ENCODE results near the gene HECW1. TPM values are rescaled to one million over a fixed set of nuclear protein-coding genes. Genes with fewer than 3 reads are reported as not detected.
A peak's percentile ranks its signal among the peaks of the same experiment; 100 is the strongest.
"Not testable (repeated sequence)": the region's sequence is repeated elsewhere in the genome, so short reads cannot be mapped to it uniquely, and the experiment has no call there.

Gene HECW1
- total and polyA plus RNA-seq, 8 donors, result 0.29 to 5.1 (median 3.2) TPM

DNA sequence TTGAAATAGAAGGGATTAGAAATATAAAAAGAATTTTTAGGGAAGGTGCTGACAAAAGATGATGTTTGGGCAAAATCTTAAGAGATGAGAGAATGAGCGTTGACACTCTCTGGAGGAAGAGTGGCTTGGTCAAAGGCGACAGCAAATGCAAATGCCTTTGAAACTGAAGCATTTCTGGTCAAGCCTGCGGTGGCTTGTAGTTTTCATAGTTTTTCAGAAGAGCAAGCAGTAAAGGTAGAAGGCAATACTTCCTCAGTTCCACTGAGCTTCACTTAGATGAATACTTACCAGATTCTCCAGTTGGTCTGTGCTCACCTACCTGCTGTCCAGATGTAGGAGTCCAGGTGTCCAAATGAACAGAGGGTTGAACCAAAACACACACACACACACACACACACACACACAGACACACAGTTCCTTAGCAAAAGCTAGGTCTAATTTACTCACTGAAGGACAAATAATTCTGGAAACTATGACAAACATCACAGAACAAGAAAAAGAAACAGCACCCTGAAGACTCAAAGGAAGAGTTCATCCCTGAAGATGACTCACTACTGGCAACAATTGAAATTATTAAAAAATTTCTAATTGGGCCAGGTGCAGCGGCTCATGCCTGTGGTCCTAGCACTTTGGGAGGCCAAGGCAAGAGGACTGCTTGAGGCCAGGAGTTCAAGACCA, 458.4 kb downstream of the HECW1 start:
- intact Hi-C loops (cut with DNase I), result no loop called here
- DNase-seq (no peak), ATAC-seq (no peak)
- H3K4me3 ChIP-seq, result no peak overlapping the region
- peaks cover 0 to 10% of the 10 kb centered on the region in 2 donors for H3K4me1 ChIP-seq
- H3K27ac ChIP-seq, result no peak overlapping the region
- no peaks in the 10 kb centered on the region for H3K36me3 ChIP-seq
- no peaks in the 10 kb centered on the region for H3K9me3 ChIP-seq
- TF ChIP-seq, protein P1, sequence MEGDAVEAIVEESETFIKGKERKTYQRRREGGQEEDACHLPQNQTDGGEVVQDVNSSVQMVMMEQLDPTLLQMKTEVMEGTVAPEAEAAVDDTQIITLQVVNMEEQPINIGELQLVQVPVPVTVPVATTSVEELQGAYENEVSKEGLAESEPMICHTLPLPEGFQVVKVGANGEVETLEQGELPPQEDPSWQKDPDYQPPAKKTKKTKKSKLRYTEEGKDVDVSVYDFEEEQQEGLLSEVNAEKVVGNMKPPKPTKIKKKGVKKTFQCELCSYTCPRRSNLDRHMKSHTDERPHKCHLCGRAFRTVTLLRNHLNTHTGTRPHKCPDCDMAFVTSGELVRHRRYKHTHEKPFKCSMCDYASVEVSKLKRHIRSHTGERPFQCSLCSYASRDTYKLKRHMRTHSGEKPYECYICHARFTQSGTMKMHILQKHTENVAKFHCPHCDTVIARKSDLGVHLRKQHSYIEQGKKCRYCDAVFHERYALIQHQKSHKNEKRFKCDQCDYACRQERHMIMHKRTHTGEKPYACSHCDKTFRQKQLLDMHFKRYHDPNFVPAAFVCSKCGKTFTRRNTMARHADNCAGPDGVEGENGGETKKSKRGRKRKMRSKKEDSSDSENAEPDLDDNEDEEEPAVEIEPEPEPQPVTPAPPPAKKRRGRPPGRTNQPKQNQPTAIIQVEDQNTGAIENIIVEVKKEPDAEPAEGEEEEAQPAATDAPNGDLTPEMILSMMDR (IDR thresholded peaks at IDR 0.05), result no peak
- no peaks in the 10 kb centered on the region for H3K27me3 ChIP-seq

DNA sequence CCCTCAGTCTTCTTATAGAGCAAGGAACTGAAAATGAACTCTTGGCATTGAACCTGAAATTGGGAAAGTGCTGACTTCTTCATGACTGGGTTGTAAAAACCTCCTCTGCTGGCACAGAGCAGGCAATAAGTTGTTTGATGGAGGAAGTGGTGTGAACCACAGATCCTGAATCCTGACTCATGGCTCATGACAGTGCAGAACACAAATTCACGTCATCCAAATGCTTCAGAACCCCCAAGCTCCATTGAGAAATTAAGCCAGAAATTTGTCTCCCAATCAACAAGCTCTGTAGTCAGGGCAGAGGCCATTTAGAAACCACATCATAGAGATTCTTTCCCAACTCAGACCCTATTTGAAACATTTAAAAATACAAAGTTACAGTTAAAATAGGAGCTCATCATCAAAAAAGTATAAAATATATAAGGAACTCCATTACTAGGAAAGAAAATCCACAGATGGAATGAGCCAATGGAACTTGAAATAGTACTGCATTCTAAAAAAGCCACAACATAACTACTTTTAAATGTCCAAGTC, 460.1 kb downstream of the HECW1 start:
- no peaks in the 10 kb centered on the region for H3K27me3 ChIP-seq
- H3K4me1 ChIP-seq, result peaks cover 0 to 10% of the 10 kb centered on the region in 2 donors
- TF ChIP-seq, protein P1 (IDR thresholded peaks at IDR 0.05), result no peak
- peak overlapping the region; percentile 27 to 77 for H3K27ac ChIP-seq
- DNase-seq (peak in 1 of 4 donors; percentile 50), ATAC-seq (peak; percentile 94)
- H3K9me3 ChIP-seq, result no peaks in the 10 kb centered on the region
- no peaks in the 10 kb centered on the region for H3K36me3 ChIP-seq
- intact Hi-C loops (cut with DNase I), result no loop called here
- H3K4me3 ChIP-seq, result no peak overlapping the region

DNA sequence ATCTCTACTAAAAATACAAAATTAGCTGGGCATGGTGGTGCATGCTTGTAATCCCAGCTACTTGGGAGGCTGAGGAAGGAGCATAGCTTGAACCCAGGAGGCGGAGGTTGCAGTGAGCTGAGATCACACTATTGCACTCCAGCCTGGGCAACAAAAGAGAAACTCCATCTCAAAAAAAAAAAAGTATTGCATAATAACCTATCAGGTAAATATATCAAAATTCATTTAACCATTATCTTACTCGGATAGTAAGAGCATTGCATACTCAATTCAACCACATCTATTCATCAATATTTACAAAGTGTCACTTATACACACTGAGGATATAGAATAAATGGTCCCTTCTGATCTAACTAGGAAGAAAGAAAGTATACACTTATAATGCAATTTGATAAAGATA, 461.4 kb downstream of the HECW1 start:
- H3K4me3 ChIP-seq; H3K9me3 ChIP-seq; DNase-seq; H3K36me3 ChIP-seq; H3K27ac ChIP-seq; H3K27me3 ChIP-seq; ATAC-seq; intact Hi-C loops (cut with DNase I): not testable (repeated sequence)
- H3K4me1 ChIP-seq, result peaks cover 0 to 10% of the 10 kb centered on the region in 2 donors

DNA sequence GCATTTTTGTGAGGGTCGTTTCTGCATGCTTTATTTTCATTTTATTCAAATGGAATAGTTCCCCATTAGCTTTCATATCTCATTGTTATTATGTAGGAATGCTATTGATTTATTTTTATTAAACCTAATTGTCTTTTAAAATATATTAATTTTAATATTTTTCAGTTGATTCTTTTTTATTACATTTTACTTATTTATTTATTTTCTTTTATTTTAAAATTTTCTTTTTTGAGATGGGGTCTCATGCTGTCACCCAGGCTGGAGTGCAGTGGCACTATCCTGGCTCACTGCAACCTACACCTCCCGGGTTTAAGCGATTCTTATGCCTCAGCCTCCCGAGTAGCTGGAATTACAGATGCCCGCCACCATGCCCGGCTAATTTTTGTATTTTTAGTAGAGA, 463.1 kb downstream of the HECW1 start:
- no peaks in the 10 kb centered on the region for H3K36me3 ChIP-seq
- H3K4me1 ChIP-seq, result peaks cover 0 to 10% of the 10 kb centered on the region in 2 donors
- intact Hi-C loops (cut with DNase I), result no loop called here
- DNase-seq (no peak), ATAC-seq (no peak)
- H3K4me3 ChIP-seq, result no peak overlapping the region
- TF ChIP-seq, protein P1 (IDR thresholded peaks at IDR 0.05), result no peak
- H3K27ac ChIP-seq, result no peak overlapping the region
- H3K9me3 ChIP-seq, result no peaks in the 10 kb centered on the region
- peaks cover 0 to 5% of the 10 kb centered on the region in 2 donors for H3K27me3 ChIP-seq

DNA sequence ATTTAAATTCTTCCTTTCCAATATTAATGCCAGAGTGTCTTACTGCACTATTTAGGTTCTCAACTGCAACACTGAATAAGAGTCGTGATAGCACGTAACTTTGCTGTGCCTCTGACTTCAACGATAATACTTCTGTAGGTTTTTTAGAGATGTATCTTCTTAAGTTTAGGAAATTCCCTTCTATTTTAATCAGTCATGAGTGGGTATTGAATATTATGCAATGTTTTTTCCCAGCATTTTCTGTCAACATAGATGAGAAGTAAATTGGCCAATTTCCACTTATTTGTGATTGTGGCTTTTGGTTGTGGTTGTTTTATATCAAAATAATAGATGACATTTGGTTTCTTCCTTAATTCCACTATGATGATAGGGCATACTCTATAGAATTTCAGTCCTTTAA, 463.8 kb downstream of the HECW1 start:
- TF ChIP-seq, protein P1 (IDR thresholded peaks at IDR 0.05), result no peak
- peaks cover 0 to 10% of the 10 kb centered on the region in 2 donors for H3K4me1 ChIP-seq
- H3K4me3 ChIP-seq, result no peak overlapping the region
- H3K27me3 ChIP-seq, result peaks cover 4 to 6% of the 10 kb centered on the region in 2 donors
- no peaks in the 10 kb centered on the region for H3K36me3 ChIP-seq
- H3K27ac ChIP-seq, result no peak overlapping the region
- H3K9me3 ChIP-seq, result no peaks in the 10 kb centered on the region
- ATAC-seq, result no peak
- no peak for DNase-seq
- intact Hi-C loops (cut with DNase I), result no loop called here

Data from left lung (tissue), 10 donors.